Endometrium (tissue), 2 donors: ENCODE measurements around the gene MX1.
"Not testable (repeated sequence)": the region's sequence is repeated elsewhere in the genome, so short reads cannot be mapped to it uniquely, and the experiment has no call there.

Experiments
- FAIRE-seq: peaks from 2 replicates; lab custom pipeline; 2012; peaks lifted over from hg19 to GRCh38; lab: Jason Lieb, UNC
- donor health status: control.
- donor health status: control.

MX1 gene

DNA sequence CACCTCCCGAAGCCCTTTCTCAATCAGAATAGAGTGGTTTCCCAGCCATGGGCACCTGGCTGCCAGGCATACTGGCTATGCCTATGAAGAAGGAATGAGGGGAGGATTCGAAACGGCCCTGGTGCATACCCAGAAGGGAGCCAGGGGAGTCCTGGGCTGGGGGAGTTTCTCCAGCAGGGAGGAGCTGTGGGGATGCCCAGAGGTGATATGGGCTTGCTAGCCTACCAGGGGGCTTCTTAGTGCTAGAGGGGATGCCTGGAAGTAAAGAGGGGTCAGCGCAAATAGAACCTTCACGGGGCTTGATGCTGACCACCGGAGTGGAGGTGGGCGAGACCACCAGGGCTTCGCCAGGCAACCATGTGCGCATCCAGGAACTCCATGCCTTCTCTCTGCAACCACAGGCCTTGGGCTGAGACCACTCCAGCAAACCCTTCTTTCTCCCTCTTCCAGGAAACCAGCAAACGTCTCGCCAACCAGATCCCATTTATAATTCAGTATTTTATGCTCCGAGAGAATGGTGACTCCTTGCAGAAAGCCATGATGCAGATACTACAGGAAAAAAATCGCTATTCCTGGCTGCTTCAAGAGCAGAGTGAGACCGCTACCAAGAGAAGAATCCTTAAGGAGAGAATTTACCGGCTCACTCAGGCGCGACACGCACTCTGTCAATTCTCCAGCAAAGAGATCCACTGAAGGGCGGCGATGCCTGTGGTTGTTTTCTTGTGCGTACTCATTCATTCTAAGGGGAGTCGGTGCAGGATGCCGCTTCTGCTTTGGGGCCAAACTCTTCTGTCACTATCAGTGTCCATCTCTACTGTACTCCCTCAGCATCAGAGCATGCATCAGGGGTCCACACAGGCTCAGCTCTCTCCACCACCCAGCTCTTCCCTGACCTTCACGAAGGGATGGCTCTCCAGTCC, 18.2 kb upstream of the MX1 start:
- no peak for FAIRE-seq

DNA sequence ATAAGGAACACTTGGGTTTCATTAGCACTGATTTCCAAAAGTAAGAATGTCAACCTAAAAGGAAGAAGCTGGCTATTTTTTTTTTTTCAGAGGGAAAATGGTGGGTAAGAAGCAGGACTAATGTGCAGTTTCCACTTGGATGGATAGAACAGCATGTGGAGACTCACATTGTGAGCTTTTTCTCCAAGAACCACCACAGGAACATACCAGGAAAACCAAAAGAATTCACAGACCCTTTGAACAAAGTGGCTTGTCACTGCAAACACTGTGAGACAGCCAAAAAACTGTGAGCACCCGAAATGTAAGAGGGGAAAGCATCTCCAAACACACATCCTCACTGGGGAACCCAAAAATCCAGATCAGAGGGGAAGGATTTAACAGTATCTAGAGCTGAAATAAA, 15.7 kb upstream of the MX1 start:
- FAIRE-seq = no peak

DNA sequence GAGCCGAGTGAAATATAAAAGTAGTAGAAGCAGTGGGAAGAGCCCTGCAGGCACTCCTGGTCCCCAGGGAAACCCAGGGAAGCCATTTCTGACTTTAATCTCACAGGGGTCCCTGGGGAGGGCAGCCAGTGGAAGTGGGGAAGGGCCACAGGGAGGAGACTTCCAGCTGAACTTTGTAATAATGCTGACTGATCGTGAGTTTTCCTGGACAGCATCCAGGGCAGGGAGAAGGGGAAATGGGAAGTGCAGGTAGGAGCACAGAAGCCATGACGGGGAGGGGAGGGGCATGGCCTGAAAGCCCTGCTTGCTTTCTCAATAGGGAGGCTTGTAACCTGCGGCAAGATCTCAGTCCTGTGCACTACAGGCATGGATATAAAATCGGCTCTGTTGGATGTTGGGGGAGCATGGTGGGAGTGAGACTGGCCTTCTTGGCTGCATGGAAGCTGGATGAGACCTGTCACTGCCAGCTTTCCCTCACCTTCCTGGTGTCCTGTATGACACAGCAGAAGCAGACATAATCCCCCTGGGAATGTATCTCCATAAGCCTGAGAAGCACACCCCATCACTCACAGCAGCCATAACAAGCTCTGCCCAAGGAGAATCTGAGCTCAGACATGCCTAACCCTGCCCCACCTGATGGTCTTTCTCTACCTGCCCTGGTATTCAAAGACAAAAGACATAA, 15.1 kb upstream of the MX1 start:
- no peak for FAIRE-seq

GRCh38 chr21:41411449-41412089, 14.5 kb upstream of the MX1 start:
- no peak for FAIRE-seq

DNA sequence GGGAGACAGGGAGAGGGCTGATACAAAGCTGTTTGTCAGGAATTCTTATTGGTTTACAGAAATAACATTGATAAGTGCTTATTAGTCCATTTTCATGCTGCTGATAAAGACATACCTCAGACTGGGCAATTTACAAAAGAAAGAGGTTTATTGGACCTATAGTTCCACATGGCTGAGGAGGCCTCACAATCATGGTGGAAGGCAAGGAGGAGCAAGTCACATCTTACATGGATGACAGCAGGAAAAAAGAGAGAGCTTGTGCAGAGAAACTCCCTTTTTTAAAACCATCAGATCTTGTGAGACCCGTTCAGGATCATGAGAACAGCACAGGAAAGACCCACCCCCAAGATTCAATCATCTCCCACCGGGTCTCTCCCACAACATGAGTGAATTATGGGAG, 8.5 kb upstream of the MX1 start:
- not testable (repeated sequence) for FAIRE-seq

- no peak for FAIRE-seq
These were observed 7.6 kb upstream of the MX1 start for GRCh38 chr21:41418393-41418792.

- no peak for FAIRE-seq
These were observed 6.9 kb upstream of the MX1 start for GRCh38 chr21:41418956-41419680.

- no peak for FAIRE-seq
These were observed 5.8 kb upstream of the MX1 start for GRCh38 chr21:41419921-41420862.

GRCh38 chr21:41420998-41421397, 5.0 kb upstream of the MX1 start:
- FAIRE-seq = not testable (repeated sequence)

DNA sequence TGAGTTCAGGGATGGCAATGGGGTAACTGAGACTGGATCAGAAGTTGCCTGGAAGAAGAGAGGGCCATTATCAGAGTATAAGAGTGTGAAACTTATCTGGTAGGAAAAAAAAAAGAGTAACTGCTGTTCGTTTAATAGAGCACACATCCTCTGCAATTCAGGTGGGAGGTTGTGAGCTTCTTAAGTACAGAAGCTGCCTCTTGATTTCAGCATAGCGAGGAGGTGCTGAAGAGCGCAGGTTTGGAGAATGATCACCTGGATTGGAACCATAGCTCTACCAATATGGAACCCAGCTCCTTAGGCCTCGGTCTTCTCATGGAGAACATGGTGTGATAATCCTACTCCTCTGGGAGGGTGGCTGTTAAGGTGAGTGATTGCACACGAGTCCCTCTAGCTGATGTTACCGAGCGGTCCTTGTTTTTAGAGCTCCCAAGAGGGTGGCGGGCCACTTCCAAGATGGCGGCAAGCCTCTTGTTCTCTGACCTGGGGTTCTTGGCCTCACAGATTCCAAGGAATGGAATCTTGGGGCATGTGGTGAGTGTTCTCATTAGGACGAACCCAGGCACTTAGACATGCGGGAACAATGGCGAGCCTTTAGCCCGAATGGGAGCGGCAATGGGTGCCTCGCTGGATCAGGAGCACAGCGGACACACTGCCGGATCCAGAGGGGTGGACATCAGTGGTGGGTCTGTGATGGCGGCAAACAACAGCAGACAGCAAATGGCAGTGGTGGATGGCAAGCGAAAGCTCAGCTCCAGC, 3.3 kb upstream of the MX1 start:
- no peak for FAIRE-seq

- FAIRE-seq = not testable (repeated sequence)
These were observed 2.8 kb upstream of the MX1 start for GRCh38 chr21:41423305-41423636.

DNA sequence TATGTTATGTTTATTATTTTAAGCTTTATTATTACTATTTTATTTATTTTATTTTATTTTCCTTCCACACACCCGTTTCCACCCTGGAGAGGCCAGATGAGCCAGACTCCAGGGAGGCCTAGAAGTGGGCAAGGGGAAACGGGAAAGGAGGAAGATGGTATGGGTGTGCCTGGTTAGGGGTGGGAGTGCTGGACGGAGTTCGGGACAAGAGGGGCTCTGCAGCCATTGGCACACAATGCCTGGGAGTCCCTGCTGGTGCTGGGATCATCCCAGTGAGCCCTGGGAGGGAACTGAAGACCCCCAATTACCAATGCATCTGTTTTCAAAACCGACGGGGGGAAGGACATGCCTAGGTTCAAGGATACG, 468 bp upstream of the MX1 start:
- FAIRE-seq = no peak

DNA sequence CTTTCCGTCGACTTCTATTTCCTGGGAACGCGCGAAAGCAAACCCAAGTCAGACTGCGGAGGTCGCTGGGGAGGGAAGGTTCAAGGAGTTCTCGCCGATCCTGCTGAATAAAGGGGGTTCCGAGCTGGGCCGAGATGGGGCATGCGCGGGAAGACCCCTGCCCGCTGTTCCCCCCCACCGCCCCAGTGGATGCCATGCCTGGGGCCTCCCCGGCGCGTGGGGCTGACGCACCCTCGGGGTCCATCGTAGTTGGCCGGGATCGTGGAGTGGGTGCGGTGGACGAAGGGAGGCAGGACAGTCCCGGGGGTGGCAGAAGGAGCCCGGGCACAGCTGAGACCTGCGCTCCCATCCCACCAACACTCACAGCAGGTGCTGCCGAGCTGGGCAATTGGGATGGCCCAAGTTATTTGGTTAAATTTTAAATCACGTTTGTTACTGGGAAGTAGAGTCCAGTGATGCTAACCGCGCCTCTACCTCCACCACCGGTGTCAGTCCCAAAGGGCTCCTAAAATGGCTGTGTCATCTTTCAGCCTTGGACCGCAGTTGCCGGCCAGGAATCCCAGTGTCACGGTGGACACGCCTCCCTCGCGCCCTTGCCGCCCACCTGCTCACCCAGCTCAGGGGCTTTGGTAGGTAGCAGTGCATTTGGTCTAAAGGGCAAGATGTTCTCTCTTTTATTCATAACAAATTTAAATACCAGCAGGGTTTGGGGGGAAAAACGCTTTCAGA, 801 bp downstream of the MX1 start:
- no peak for FAIRE-seq

DNA sequence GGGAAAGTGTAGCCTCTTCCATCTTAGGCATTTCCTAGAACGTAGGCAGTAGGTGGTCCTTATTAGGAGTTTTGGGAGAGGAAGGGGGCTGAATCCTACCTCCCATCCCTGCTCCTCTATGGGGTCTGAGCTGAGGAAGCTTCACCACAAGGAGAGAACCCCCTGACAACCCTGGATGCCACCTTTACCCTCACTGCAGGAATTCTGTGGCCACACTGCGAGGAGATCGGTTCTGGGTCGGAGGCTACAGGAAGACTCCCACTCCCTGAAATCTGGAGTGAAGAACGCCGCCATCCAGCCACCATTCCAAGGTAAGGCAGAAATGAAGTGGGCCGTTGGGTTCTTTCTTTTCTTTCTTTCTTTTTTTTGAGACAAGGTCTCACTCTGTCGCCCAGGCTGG, 1.5 kb downstream of the MX1 start:
- FAIRE-seq = no peak

- no peak for FAIRE-seq
These were observed 2.3 kb downstream of the MX1 start for GRCh38 chr21:41428311-41428710.

- FAIRE-seq = no peak
These were observed 2.8 kb downstream of the MX1 start for GRCh38 chr21:41428847-41429246.

DNA sequence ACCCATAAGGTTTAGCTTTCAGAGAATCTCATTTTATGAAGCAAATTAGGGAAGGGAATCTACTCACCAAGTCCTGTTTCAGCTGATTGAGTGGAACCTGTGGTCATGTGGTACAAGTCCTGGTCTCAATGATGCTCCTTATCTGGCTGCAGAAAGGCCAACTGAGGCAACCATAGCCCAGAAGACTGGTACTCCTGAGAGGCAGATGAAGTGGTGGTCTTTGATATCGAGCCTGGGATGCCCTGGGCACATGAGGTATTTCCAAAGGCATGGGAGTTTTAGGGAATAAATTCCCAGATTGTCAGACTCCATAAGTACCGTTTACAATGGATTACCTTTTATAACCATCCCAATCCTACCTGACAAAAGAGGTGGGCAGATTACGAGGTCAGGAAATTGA, 3.3 kb downstream of the MX1 start:
- FAIRE-seq = no peak

- no peak for FAIRE-seq
These were observed 4.0 kb downstream of the MX1 start for GRCh38 chr21:41429925-41430491.

GRCh38 chr21:41431788-41432548, 5.9 kb downstream of the MX1 start:
- FAIRE-seq = no peak
